ENCODE data around the gene SLC12A4.
"Not testable (repeated sequence)": the region's sequence is repeated elsewhere in the genome, so short reads cannot be mapped to it uniquely, and the experiment has no call there.

The SLC12A4 gene

DNA sequence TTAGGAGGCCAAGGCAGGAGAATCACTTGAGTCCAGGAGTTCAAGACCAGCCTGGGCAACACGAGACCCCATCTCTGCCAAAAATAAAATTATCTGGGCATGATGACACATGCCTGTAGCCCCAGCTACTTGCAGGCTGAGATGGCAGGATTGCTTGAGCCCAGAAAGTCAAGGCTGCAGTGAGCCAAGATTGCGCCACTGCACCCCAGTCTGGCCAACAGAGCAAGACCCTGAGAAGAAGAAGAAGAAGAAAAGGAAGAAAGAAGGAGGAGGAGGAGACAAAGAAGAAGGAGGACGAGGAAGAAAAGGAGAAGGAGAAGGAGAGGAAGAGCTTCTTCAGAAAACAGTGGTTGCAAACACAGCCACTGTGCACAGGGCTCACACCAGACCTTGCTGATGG, 20.2 kb upstream of the SLC12A4 start:
- DNase-seq (ENCODE audit: low read depth, low spot score) = no peak

DNA sequence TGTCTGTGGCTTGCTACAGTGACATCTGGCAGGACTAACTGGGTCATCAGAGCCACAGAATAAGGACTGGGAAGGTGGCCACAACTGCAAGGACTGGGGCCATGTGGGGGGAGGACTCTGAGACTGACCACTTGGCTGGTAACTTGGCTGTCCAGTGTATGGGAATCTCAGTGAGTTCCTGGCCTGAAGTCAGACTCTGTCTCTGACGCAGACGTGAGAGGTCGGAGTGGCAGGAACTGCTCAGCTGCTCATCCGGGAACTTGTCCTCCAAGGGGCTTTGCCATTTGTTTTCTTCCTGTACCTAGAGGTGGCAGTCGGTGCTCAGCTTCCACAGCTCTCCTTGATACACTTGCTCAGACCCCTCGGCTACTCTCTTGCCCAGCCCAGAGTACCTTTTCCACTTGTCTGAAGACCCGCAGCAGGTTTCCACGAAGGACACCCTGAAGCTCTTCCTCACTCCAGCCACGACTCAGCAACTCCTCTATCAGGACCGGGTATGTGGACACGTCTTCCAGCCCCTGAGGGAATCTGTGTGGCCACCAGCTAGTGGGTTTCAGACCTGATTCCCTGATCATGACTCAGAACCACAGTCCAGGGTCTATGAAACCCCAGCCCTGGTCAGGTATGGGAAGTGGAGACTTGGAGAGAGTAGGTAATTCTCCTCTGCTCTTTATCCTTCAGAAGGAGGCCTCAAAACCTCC, 19.2 kb upstream of the SLC12A4 start:
- peak; percentile 45 for DNase-seq (ENCODE audit: low read depth, low spot score)

DNA sequence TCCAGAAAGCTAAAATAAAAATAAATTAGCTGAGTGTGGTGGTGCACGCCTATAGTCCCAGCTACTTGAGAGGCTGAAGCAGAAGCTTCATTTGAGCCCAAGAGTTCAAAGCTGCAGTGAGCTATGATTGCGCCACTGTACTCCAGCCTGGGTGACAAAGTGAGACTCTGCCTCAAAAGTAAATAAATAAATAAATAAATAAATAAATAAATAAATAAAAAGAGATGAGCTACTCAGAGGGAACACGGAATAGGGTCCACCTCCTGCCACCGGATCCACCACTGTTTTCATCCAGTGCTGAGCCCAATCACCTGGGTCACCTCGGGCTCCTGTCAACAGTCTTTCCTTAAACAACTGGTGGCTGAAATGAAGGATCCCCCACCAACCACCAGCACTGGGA, 18.5 kb upstream of the SLC12A4 start:
- DNase-seq (ENCODE audit: low read depth, low spot score) = no peak

GRCh38 chr16:67982011-67982696, 13.7 kb upstream of the SLC12A4 start:
- DNase-seq (ENCODE audit: low read depth, low spot score) = no peak

GRCh38 chr16:67979955-67980678, 11.7 kb upstream of the SLC12A4 start, which contains the start of gene DPEP3:
Gene DPEP3 (minus strand): TSS chr16:67980499. CDS start chr16:67980380, 119 bp downstream.
- no peak for DNase-seq (ENCODE audit: low read depth, low spot score)

DNA sequence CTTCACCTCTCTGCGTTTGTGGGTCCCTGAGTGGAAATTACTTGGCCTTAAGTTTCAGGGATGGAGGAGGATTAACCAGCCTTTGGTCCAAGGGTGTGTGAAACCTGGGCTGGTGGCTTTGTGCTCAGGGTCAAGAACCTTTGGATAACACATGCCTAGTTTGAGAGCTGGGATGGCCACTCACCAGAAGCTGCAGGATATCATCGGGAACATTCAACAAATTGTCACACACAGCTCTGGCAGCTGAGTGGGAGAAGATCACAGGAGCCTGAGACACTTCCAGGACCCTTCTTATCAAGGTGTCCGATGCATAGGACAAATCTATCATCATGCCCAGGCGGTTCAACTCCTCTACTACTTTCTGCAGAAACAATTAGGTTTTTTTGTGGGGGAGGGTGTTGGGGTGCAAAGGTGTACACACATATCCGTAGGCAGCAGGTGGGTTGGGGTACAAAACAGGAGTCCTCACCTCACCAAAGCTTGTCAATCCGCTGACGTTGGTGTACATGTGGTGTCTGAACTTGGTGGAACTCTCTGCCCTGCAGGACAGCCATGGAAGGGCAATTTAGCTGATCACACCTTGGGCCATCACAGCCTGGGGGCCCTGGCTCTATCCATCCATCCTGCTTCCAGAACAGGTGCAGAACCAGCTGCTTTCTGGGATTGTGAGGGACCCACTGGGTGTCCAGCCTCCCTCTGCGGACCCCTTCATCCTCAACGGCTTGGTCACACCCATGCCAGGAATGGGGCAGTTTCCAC, 9.2 kb upstream of the SLC12A4 start:
- DNase-seq (ENCODE audit: low read depth, low spot score) = no peak

GRCh38 chr16:67977005-67977404, 8.6 kb upstream of the SLC12A4 start:
- DNase-seq (ENCODE audit: low read depth, low spot score) = no peak

DNA sequence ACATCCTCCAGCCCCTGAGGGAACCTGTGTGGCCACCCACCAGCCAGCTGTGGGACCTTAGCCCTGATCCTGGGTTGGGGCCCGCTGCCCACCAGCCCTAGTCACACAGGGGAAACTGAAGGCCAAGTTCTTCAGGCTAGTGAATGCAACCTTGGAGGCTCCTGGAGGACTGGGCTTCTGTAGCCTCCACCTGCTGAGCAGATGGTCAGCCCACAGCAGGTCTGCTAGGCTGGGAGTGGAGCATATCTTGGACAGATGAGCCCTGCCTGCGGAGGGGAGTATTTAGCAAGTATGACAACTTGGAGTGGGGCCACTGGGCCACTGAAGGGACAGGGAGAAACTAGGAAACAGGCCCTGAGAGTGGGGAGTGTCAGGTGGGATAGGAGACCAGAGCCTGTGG, 7.8 kb upstream of the SLC12A4 start:
- DNase-seq (ENCODE audit: low read depth, low spot score) = no peak

DNA sequence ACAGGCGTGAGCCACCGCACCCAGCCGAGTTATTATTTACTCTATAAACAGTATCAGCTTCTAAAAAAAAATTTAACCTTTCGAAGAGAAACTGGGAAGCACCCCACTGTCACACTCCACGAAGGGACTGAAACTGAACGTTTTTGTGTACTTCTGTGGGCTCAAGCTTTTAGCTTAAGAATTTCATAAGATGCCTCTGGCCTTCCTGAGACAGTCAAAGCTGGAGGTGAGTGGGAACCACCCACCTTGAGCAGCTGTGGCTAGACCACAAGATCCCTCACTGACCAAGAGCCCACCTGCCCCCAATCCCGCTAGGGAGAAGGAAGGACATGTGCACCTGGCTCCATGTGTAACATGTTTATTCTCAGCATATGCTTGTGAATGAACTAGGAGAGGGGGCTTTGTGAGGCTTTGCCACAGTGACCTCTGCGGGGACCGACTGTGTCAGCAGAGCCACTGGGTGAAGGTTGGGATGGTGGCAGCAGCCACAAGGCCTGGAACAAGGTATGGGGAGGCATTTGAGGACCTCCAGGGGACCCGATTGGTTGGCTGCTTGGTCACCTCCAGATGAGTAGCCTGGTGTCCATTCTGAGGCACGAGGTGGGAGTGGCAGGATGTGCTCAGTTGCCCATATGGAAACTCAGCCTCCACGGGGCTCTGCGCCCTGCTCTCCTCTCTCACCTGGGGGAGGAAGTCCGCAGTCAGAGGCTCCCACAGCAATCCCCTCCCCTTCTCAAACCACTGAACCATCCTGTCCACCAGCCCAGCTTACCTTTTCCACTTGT, 7.1 kb upstream of the SLC12A4 start:
- DNase-seq (ENCODE audit: low read depth, low spot score) = no peak

DNA sequence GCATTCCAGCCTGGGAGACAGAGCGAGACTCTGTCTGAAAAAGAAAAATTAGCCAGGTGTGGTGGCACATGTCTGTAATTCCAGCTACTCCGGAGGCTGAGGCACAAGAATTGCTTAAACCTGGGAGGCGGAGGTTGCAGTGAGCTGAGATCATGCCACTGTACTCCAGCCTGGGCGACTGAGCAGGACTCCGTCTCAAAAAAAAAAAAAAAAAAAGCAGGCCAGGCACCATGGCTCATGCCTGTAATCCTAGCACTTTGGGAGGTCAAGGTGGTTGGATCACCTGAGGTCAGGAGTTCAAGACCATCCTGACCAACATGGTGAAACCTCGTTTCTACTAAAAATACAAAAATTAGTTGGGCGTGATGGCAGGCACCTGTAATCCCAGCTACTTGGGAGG, 3.8 kb upstream of the SLC12A4 start:
- DNase-seq (ENCODE audit: low read depth, low spot score) = not testable (repeated sequence)

- no peak for DNase-seq (ENCODE audit: low read depth, low spot score)
These were observed 2.7 kb upstream of the SLC12A4 start for GRCh38 chr16:67971111-67971510.

DNA sequence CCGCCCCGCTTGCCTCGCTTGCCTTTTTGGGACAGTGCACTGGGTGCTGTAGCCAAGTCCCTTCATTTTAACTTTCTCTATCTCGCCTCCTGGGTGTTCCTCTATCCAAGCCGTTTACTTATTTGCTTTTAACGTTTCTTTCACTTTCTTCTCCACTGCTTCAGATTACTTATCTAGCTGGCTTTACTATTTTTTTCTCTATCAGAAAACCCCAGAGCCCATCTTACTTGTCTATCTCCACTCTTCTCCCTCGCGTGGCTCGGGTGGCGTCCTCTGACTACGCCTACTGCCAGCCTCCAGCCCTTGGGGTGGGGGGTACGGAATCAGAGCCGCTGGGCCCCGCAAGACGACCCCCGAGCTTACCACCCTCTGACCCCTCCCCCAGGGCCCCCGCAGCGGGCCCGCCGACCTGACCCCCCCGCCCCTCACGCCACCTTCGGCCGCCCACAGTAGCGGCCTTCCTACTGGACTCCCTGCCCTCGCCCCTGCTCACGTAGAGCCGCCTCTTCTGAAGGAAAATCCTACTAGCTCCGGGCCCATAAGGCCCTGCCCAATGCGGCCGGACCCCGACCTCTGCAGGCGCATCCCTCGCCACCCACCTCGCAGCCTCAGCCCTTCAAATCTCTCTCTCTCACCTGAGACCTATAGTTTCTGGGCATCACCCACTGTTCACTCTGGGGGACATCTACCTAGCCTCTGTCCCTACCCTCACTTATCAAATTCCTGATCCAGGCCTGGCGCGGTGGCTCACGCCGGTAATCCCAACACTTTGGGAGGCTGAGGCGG, 1.0 kb upstream of the SLC12A4 start:
- DNase-seq (ENCODE audit: low read depth, low spot score) = no peak

DNA sequence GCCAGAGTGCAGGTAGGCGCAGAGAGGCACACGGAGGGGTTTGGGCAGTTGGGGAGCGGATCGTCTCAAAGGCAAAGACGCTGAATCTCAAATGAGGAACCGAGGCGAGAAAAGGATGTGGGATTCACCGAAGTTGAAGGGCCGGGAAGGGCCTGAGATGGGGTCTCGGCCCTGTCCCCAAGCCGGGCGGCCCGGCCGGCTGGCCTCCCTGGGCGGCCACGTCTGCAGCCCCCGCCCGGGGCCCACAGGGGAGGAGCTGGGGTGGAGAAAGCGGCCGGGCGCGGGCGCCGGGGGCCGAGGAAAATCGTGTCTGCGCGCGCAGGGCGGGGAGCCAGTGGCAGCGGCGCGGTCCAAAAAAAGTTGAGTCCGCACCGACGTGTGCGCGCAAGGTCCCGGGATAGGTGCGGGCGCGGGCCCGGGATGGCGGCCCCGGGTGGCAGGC, 458 bp downstream of the SLC12A4 start:
- DNase-seq (ENCODE audit: low read depth, low spot score) = peak; percentile 68

GRCh38 chr16:67967183-67967957, 1.1 kb downstream of the SLC12A4 start:
- DNase-seq (ENCODE audit: low read depth, low spot score) = peak; percentile 26

- DNase-seq (ENCODE audit: low read depth, low spot score) = peak; percentile 48
These were observed 1.8 kb downstream of the SLC12A4 start for GRCh38 chr16:67966549-67967182.

DNA sequence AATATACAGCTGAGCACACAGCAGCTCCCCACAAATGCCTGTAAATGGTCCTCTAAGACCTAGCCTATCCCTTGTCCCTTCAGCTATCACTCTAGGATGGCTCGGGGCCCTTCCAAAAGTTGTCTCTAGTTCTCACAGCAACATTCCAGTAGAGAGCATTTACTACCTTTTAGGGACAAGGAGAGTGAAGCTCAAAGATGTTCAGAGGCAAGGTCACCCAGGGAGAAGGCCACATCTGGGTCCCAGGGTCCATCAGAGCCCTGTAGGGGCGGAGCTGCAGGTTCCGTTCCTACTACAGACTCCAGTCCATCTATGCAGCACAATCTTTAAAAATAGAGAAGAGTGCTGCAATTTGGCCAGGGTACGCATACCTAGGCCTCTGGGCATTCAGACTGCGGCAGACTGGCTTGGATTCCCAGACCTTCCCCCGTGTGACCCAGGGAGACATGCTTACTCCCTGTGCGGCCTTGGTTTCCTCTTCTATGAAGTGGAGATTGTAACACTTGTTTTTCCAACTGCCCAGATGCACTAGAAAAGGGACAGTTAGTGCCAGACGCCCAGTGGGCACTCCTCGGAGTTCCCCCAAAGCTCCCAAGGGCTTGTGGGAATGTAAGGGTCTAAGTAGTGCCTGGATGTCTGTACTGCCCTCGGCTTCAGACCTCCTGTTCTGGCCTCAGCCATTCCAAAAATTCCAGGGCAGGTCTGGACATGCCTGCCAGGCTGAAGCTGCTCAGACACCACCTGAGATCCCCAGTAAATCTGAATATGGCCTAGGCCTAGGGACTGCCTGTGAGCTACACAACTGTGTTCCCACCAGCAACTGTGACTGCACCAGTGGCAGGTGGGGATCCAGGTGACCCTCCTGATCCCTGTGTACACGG, 2.5 kb downstream of the SLC12A4 start:
- DNase-seq (ENCODE audit: low read depth, low spot score) = peak; percentile 65

DNA sequence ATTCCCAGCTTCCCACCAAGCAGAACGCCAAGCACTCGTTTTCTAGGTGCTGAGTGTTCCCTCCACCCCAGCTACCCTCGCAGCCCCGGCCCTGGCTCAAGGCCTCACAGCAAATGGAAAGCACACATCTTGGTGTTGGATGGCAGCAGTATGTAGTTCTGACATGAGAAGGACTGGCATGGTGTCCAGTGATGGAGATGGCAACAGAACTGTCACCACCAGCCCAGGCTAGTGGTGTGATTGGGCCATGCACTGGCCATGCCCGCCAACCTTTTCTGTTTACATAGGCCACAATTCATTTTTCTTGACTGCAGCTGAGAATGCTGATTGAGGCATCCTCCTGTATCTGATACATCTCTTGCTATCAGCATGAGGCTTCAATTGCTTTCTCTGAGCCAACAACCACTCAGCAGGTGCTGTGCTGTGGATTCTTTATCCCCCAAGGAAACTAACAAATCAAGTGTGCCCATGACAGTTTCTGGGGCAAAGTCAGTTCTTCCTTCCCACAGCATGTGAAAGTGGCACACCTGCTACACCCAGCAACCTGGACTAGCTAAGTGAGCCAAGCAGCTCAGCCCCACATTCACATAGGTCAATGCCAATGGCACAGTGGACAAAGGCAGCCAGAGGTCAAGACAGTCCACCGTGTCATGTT, 3.8 kb downstream of the SLC12A4 start:
- no peak for DNase-seq (ENCODE audit: low read depth, low spot score)
